SK-N-SH (cell line): ENCODE data around the gene ABAT. TPM values are rescaled to one million over a fixed set of nuclear protein-coding genes. Genes with fewer than 3 reads are reported as not detected.

Experiments
- CTCF ChIA-PET: fragments of 300-600, 350-600 bp; formaldehyde crosslinking; extraction: SDS; loops from one replicate; lab custom pipeline; 2021; lab: Yijun Ruan, JAX
- POLR2A ChIA-PET: fragments of 350-600 bp; sonication (Branson Sonifier 250); formaldehyde crosslinking; extraction: SDS; loops from one replicate; lab custom pipeline; 2020; ENCODE audit warnings: antibody characterized with exemption, inconsistent platforms; lab: Yijun Ruan, JAX
- DNase-seq: peaks from one replicate; pipeline ENCODE4 v3.0.0; 2012
- H2AFZ ChIP-seq: fragments of 200-600 bp; sonication (generic); 2 replicates; pipeline ENCODE4 v1.8.1; 2016; ENCODE audit warnings: antibody characterized with exemption, mild to moderate bottlenecking, low read depth
- H3F3A ChIP-seq: fragments of 200-600 bp; sonication (generic); replicated peaks from 2 replicates; pipeline ENCODE3; 2016; ENCODE audit warnings: antibody characterized with exemption, mild to moderate bottlenecking; ENCODE audit not compliant: insufficient read depth
- H3K27ac ChIP-seq, 2 experiments: fragments of 200-500 bp in 1 of 2; fragments of 200-600 bp in 1 of 2; sonication (Bioruptor generic) in 1 of 2; sonication (generic), shearing (Covaris generic) in 1 of 2; 2 replicates each; pipeline versions ENCODE4 v1.5.1 to v1.6.1; 2014 to 2016; ENCODE audit warnings: low read depth in 2 of 2, inconsistent platforms in 1 of 2, low read length in 1 of 2, mild to moderate bottlenecking in 1 of 2, mixed read lengths in 1 of 2
- H3K27me3 ChIP-seq: fragments of 200-600 bp; sonication (generic), shearing (Covaris generic); 2 replicates; pipeline ENCODE4 v1.6.1; 2016; ENCODE audit warnings: mixed run types; ENCODE audit not compliant: insufficient read depth
- H3K36me3 ChIP-seq, 2 experiments: fragments of 200-500 bp in 1 of 2; fragments of 200-600 bp in 1 of 2; sonication (Bioruptor generic) in 1 of 2; sonication (generic) in 1 of 2; replicated peaks in 1 of 2; 2 replicates each; pipeline versions ENCODE3 to v1.5.1; 2014 to 2016; ENCODE audit warnings: low read length in 1 of 2, mild to moderate bottlenecking in 1 of 2; ENCODE audit not compliant: insufficient read depth in 2 of 2, control insufficient read depth in 1 of 2
- H3K4me1 ChIP-seq, 2 experiments: fragments of 200-500 bp in 1 of 2; fragments of 200-600 bp in 1 of 2; sonication (Bioruptor generic) in 1 of 2; sonication (generic), shearing (Covaris generic) in 1 of 2; 2 replicates each; pipeline versions ENCODE4 v1.5.1 to v1.6.1; 2014 to 2016; ENCODE audit warnings: low read depth in 1 of 2, low read length in 1 of 2, mixed run types in 1 of 2; ENCODE audit not compliant: insufficient read depth in 2 of 2, control insufficient read depth in 1 of 2
- H3K4me2 ChIP-seq: fragments of 200-600 bp; sonication (generic), shearing (Covaris generic); 2 replicates; pipeline ENCODE4 v1.6.1; 2017; ENCODE audit warnings: mixed run types
- H3K4me3 ChIP-seq, 2 experiments: fragments of 200-500 bp in 1 of 2; fragments of 200-600 bp in 1 of 2; sonication (Bioruptor generic) in 1 of 2; sonication (generic), shearing (Covaris generic) in 1 of 2; 2 replicates each; pipeline versions ENCODE4 v1.5.1 to v1.8.1; 2014 to 2016; ENCODE audit warnings: low read depth in 2 of 2, inconsistent platforms in 1 of 2, low read length in 1 of 2, mild to moderate bottlenecking in 1 of 2, mixed read lengths in 1 of 2, moderate library complexity in 1 of 2
- H3K79me2 ChIP-seq: fragments of 200-600 bp; sonication (generic); 2 replicates; pipeline ENCODE4 v1.8.1; 2017; ENCODE audit warnings: mild to moderate bottlenecking; ENCODE audit not compliant: insufficient read depth
- H3K9ac ChIP-seq: fragments of 200-600 bp; sonication (generic); 2 replicates; pipeline ENCODE4 v1.6.1; 2017; ENCODE audit warnings: mixed run types
- H3K9me2 ChIP-seq: fragments of 200-600 bp; sonication (generic); 2 replicates; pipeline ENCODE4 v1.6.1; 2017; ENCODE audit warnings: mixed run types
- H3K9me3 ChIP-seq: fragments of 200-600 bp; sonication (generic); 2 replicates; pipeline ENCODE4 v1.6.1; 2017; ENCODE audit warnings: mixed run types, mild to moderate bottlenecking, moderate library complexity
- H4K20me1 ChIP-seq: fragments of 200-600 bp; sonication (generic); 2 replicates; pipeline ENCODE4 v1.6.1; 2017; ENCODE audit warnings: mild to moderate bottlenecking, mixed run types; ENCODE audit not compliant: insufficient read depth
- CHD2 ChIP-seq: fragments of 150-350 bp; IDR thresholded peaks from 2 replicates; pipeline ENCODE4 v1.6.1; 2018; ENCODE audit warnings: low read length; ENCODE audit not compliant: partially characterized antibody
- CTCF ChIP-seq: fragments of 200-600 bp; sonication (generic); IDR thresholded peaks from 2 replicates; pipeline ENCODE4 v1.6.1; 2017; ENCODE audit warnings: antibody characterized with exemption, mild to moderate bottlenecking, moderate library complexity
- ELF1 ChIP-seq: IDR thresholded peaks from 2 replicates; pipeline ENCODE4 v1.4.0; 2012
- FOXM1 ChIP-seq: IDR thresholded peaks from 2 replicates; pipeline ENCODE4 v1.4.0; 2012; ENCODE audit warnings: low read depth, mild to moderate bottlenecking
- GATA2 ChIP-seq: sonication (generic); formaldehyde crosslinking; IDR thresholded peaks from 2 replicates; pipeline ENCODE4 v1.5.0; 2020; ENCODE audit warnings: mild to moderate bottlenecking, missing genetic modification reagents
- MXI1 ChIP-seq: IDR thresholded peaks from 2 replicates; pipeline ENCODE4 v1.6.1; 2012; ENCODE audit warnings: mild to moderate bottlenecking, low read depth, low read length, improper control_type of control experiment
- NFIC ChIP-seq: IDR thresholded peaks from 2 replicates; pipeline ENCODE4 v1.4.0; 2012; ENCODE audit warnings: borderline replicate concordance
- NRF1 ChIP-seq: IDR thresholded peaks from 2 replicates; pipeline ENCODE4 v1.6.1; 2012; ENCODE audit warnings: low read depth, mild to moderate bottlenecking, low read length
- PBX3 ChIP-seq: IDR thresholded peaks from 2 replicates; pipeline ENCODE4; 2012
- RCOR1 ChIP-seq: fragments of 150-350 bp; IDR thresholded peaks from 2 replicates; pipeline ENCODE4 v1.6.1; 2017; ENCODE audit warnings: antibody characterized with exemption, low read length
- RFX5 ChIP-seq: IDR thresholded peaks from 2 replicates; pipeline ENCODE4 v1.6.1; 2012; ENCODE audit warnings: mild to moderate bottlenecking, improper control_type of control experiment, low read length
- RXRA ChIP-seq: IDR thresholded peaks from 2 replicates; pipeline ENCODE4 v1.4.0; 2012; ENCODE audit warnings: low read depth, mild to moderate bottlenecking, borderline replicate concordance
- SIN3A ChIP-seq: IDR thresholded peaks from 2 replicates; pipeline ENCODE4 v1.6.1; 2012; ENCODE audit warnings: low read depth, mild to moderate bottlenecking, low read length, moderate library complexity, borderline replicate concordance
- TCF12 ChIP-seq: IDR thresholded peaks from 2 replicates; pipeline ENCODE4 v1.4.0; 2012
- USF1 ChIP-seq: IDR thresholded peaks from 2 replicates; pipeline ENCODE4 v1.4.0; 2012; ENCODE audit warnings: low read depth, borderline replicate concordance
- USF2 ChIP-seq: fragments of 150-350 bp; IDR thresholded peaks from 2 replicates; pipeline ENCODE4 v1.6.1; 2017; ENCODE audit warnings: antibody characterized with exemption, low read length, low read depth, borderline replicate concordance
- YY1 ChIP-seq: IDR thresholded peaks from 2 replicates; pipeline ENCODE4 v1.4.0; 2012; ENCODE audit warnings: low read depth, mild to moderate bottlenecking
- WGBS: methylation state at CpG from one replicate; pipeline ENCODE4 v1.1.6; 2017; ENCODE audit warnings: low lambda C conversion rate; 5-methylcytosine and 5-hydroxymethylcytosine counted together
- polyA plus RNA-seq, 3 experiments: library from polyadenylated mRNA; depleted of rRNA; stranded (reverse); fragments of >200 nt; gene quantifications; 2 replicates each; pipeline ENCODE4 v1.2.3, GENCODE V29; 2012
- TF ChIP-seq, protein P1 (sequence below): IDR thresholded peaks from 2 replicates; pipeline ENCODE4 v1.4.0; 2012; ENCODE audit warnings: low read depth, borderline replicate concordance

Gene ABAT
- polyA plus RNA-seq, 1 of the 3 experiments (the other 2 are of a cell fraction): 4.7 TPM

GRCh38 chr16:8760021-8760420, 85.6 kb downstream of the ABAT start (continued):
- TF ChIP-seq, protein P1, sequence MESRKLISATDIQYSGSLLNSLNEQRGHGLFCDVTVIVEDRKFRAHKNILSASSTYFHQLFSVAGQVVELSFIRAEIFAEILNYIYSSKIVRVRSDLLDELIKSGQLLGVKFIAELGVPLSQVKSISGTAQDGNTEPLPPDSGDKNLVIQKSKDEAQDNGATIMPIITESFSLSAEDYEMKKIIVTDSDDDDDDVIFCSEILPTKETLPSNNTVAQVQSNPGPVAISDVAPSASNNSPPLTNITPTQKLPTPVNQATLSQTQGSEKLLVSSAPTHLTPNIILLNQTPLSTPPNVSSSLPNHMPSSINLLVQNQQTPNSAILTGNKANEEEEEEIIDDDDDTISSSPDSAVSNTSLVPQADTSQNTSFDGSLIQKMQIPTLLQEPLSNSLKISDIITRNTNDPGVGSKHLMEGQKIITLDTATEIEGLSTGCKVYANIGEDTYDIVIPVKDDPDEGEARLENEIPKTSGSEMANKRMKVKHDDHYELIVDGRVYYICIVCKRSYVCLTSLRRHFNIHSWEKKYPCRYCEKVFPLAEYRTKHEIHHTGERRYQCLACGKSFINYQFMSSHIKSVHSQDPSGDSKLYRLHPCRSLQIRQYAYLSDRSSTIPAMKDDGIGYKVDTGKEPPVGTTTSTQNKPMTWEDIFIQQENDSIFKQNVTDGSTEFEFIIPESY: no peak
- TF ChIP-seq YY1: no peak
- no peak for TF ChIP-seq SIN3A

GRCh38 chr16:8761078-8761477, 86.7 kb downstream of the ABAT start:
- no peaks in the 10 kb centered on the region for H3K36me3 ChIP-seq
- no peak overlapping the region for H3K27ac ChIP-seq
- POLR2A ChIA-PET: no interaction called here
- no peak overlapping the region for H3K4me3 ChIP-seq
- no peaks in the 10 kb centered on the region for H3K79me2 ChIP-seq
- H3K9ac ChIP-seq: no peak overlapping the region
- peaks cover 0 to 2% of the 10 kb centered on the region in 2 experiments; a peak in 1 of 4 replicates for H3K4me1 ChIP-seq
- no peaks in the 10 kb centered on the region for H3K9me3 ChIP-seq
- no peaks in the 10 kb centered on the region for H3K9me2 ChIP-seq
- TF ChIP-seq, protein P1: no peak
- TF ChIP-seq YY1 (no peak), MXI1 (no peak), RCOR1 (no peak), NRF1 (no peak), GATA2 (CRISPR knock-in tag) (no peak), USF1 (no peak), RXRA (no peak), RFX5 (no peak), ELF1 (no peak), NFIC (no peak), FOXM1 (no peak), CTCF (no peak), SIN3A (no peak), TCF12 (no peak), CHD2 (no peak), PBX3 (no peak), USF2 (no peak)
- no peak overlapping the region for H2AFZ ChIP-seq
- no peak overlapping the region for H3K4me2 ChIP-seq
- CTCF ChIA-PET: interaction anchor here (0.5 kb wide), 1 partner anchor 31 kb away, joined by 3 read pairs; no protein-coding TSS in a partner anchor
- WGBS: 70% methylated on average over 6 of the region's 6 CpGs
- no peak for DNase-seq
- no peaks in the 10 kb centered on the region for H3F3A ChIP-seq
- no peaks in the 10 kb centered on the region for H4K20me1 ChIP-seq
- H3K27me3 ChIP-seq: no peaks in the 10 kb centered on the region
